HG02885 (cell line): ENCODE data around the gene RCOR1.
"Not testable (repeated sequence)": the region's sequence is repeated elsewhere in the genome, so short reads cannot be mapped to it uniquely, and the experiment has no call there.

Experiments used
- ATAC-seq: cut with Tn5 transposase; IDR thresholded peaks from one replicate; pipeline ENCODE4 v1.9.1; 2021; ENCODE audit warnings: mild to moderate bottlenecking; ENCODE audit not compliant: unreplicated experiment, poor library complexity

RCOR1 gene

GRCh38 chr14:102570334-102570995 lies 22.0 kb upstream of the RCOR1 start:
- ATAC-seq = no peak

DNA sequence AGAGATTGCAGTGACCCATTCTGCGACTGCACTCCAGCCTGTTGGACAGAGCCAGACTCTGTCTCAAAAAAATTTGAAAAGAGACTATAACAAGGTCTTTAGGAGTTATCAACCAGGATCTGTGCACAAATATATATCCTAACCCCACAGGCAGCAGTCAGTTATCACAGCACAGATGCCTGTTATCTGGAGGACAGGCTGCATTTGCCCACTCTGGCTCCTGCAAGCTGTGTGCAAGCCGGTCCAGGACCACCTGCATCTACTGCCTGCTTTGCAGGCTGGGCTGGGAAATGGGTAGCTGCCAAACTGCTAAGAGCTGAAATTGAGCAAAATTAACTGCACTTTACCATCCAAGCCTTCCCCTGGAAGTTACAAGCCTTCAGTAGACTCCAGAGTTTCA lies 21.4 kb upstream of the RCOR1 start:
- ATAC-seq = no peak

DNA sequence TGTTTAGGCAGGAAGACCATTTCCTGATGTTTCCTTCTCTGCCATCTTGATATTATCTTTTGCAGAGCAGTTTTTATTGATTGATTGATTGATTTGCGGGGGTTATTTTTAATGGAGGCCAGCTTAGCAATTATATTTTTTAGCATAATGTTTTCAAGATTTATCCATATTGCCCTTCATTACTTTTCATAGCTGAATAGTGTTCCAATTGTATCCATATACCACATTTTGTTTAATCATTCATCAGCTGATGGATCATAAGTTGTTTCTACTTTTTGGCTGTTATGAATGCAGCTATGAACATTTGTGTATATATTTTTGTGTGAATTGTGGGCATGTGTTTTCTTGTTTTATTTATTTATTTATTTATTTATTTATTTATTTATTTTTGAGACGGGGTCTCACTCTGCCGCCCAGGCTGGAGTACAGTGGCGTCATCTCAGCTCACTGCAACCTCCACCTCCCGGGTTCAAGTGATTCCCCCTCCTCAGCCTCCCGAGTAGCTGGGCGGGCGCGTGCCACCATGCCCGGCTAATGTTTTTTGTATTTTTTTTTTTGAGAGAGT lies 20.9 kb upstream of the RCOR1 start:
- no peak for ATAC-seq

GRCh38 chr14:102573161-102573560 lies 19.3 kb upstream of the RCOR1 start:
- not testable (repeated sequence) for ATAC-seq

- no peak for ATAC-seq
Measured at GRCh38 chr14:102573591-102574046, 18.8 kb upstream of the RCOR1 start.

DNA sequence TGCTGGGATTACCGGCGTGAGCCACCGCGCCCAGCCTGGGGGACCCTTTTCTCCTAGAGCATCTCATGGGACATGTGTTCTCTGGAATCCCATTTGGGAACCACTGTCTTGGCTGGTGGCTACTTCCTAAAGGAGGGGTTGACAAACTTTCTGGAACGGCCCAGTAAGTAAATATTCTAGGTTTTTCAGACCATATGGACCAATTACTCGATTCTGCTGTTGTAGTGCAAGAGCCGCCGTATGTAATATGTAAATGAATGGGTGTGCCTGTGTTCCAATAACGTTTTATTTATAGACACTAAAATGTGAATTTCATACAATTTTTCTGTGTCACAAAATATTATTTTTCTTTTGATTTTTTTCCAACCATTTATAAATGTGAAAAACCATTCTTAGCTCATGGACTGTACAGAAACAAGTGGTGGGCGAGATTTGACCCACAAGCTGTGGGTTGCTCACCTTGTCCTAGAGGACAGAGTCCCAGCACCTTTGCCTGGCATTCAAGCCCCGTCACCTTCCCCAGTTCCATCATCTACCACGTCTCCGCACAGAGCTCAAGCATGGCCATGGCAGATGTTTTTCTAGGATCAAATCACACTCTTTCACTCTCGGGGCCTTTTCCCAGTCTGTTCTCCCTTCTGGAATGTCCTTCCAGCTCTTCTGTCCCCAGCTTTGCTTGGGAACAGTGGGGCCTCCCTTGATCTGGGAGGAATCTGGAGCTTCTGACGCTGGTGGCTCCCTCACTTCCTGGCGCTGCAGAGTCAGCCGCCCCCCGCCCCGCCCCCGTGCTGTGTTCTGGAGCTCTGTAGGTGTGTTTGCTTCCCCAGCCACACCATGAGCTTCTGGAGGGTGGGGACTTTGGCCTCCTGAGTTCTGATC lies 17.9 kb upstream of the RCOR1 start:
- ATAC-seq = no peak

- ATAC-seq = no peak
Measured at GRCh38 chr14:102575160-102575845, 17.1 kb upstream of the RCOR1 start.

DNA sequence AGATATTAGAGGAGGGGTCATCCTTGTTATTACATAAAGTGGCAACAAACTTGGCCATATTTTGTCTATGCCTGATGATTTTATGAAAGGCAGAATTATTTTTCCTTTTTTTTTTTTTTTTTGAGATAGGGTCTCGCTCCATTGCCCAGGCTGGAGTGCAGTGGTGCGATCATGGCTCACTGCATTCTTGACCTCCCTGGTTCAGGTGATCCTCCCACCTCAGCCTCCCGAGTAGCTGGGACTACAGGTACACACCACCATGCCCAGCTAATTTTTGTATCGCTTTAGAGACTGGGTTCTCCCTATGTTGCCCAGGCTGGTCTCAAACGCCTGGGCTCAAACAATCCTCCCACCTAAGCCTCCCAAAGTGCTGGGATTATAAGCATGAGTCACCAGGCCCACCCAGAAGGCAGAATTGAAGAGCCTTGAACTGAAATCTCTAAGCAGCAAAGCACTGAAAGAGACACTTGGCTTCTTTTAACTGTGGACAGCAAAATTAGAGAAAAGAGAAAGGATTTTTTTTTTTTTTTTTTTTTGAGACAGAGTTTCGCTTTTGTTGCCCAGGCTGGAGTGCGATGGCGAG lies 16.5 kb upstream of the RCOR1 start:
- ATAC-seq = not testable (repeated sequence)

- no peak for ATAC-seq
Measured at GRCh38 chr14:102578821-102579220, 13.6 kb upstream of the RCOR1 start.

DNA sequence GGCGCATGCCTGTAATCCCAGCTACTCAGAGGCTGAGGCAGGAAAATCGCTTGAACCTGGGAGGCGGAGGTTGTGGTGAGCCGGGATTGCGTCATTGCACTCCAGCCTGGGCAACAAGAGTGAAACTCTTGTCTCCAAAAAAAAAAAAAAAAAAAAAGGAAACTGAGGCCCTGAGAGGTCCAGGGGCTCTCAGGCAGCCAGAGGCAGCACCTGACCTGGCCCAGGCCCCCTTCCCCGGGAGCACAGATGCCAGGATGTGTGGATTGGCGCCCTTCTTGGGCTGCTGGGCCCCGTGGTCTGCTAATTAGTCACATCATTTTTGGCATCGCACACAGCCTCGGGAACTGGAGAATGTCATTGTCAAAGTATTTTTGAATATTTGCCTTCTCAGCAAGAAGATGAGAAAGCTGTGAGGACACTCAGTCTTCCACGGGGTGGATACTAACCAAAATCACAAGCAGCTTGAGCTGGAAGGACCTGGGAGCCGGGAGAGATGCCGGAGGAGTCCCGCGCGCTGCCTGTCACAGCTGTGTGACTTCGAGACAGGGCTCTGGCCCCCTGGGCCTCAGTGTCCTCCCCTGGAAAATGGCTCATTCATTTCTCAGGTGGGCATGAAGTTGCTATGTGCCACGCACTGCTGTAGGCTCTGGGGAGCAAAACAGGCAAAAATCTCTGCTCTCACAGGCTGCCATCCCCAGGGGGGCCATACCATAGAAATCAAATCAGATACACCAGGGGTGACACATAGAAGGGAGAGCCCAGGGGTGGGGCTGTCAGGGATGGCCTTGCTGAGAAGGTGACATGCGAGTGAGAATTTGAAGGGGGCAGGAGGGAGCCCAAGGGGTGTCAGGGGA lies 12.5 kb upstream of the RCOR1 start:
- no peak for ATAC-seq

- no peak for ATAC-seq
Measured at GRCh38 chr14:102580550-102581110, 11.8 kb upstream of the RCOR1 start.

GRCh38 chr14:102581193-102581592 lies 11.3 kb upstream of the RCOR1 start:
- ATAC-seq = no peak

DNA sequence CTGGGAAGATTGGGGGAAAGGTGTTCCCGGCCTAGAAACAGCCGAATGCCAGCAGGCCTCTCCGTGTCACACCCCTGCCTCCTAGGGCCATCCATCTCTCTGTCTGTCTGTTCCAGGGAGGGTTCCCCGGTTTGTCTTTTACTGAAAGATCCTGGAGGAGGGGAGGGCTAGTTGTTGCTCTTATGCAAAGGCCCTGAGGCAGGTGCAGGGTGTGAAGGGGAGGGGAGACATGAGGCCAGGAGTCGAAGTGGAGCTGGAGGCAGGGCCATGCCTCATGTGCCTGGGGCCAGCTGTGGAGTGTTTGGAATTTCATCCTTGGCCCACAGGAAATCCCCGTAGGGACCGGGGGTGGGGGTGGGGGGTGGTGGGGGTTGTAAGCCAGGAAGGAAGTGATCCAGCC lies 8.7 kb upstream of the RCOR1 start:
- ATAC-seq = no peak

DNA sequence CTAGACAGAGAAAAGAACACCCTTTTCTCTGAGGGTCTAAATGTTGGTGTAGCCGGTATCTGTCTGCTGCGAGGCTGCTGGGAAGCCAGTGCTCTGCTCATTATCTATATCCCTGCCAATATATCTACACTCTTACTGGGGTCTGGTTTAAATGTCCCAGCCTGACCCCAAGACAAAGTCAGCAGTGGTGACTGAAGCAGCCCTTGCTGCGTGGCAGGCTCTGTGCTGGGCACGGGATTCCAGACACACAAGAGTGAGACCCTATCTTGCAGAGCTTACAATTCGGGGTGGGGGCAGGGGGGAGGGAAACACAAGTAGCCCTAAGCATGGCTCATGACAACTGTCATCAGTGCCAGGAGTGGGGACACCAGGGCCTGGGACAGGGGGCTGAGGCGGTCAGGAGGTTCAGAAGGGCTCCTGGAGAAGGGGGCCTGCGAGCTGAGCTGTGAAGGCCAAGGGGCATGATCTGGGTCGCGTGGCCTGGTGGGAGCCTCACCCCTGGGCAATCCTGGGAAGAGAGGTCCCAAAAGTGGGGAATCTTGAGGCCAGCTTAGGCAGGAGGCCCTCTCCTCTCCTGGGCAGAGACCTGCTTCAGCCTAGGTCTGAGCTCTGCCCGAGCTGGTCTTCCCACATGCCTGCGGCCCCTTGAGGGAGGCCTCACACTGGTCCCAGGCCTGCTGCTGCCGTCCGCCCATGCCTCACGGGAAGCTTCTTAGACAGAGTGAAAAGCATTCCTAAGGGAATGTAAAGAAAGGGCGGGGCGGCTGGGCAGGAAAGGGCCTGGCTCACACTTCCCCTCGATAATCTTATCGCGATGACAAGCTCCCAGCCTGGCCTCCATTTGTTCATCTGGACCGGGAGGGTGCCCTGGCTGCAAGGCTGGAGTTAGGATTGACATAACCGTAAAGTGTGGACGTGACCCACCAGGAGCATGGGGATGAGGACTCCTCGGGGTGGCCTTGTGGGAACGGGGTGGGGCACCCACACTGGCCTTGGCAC lies 7.3 kb upstream of the RCOR1 start:
- no peak for ATAC-seq

GRCh38 chr14:102586420-102587104 lies 5.9 kb upstream of the RCOR1 start:
- no peak for ATAC-seq

DNA sequence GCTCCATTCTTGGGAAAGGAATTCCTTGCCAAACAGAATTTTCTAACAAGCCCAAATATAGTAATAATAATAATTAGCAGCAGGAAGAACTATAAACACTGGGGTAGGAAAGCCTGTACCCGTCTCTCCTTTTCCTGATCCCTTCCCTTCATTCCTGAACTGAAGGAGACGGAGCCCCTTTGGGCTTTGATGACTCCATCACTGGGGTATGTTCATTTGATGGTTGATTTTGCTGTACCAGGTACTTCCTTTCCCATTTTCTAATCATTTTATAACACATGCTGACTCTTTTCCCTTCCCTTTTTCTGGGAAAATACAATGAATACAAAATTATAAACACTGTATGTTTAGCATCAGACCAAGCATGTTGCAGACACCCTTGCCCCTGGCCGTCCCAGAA lies 3.6 kb upstream of the RCOR1 start:
- no peak for ATAC-seq

DNA sequence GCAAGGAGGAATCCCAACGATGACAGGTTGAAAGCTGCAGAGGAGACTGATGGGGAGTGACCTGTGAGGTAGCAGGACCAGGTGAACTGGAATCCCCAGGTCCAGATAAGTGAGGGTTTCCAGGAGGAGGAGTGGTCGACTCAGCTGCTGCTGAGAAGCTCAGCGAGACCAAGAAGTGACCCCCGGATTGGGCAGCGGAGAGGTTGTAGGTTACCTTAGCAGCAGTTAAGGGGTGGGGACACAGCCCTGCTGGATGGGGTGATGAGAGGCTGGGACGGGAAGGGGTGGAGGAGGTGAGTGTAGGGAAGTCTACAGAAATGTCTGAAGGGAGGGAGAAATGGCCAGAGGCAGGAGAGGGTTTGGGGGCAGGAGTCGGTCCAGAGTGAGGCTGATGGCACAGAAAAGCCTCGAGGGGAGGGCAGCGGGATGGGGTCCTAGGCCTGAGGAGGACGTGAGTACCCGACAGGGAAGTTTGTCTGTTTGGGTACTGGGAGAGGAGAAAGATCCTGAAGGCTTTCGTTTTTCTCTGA lies 2.6 kb upstream of the RCOR1 start:
- ATAC-seq = no peak
